Measurements from ENCODE around the gene EFNA5.

The EFNA5 gene

GRCh38 chr5:107601076-107601475 lies 69.7 kb downstream of the EFNA5 start:
- no peak for DNase-seq

GRCh38 chr5:107598958-107599357 lies 71.8 kb downstream of the EFNA5 start:
- DNase-seq = no peak

- no peak for DNase-seq
Observed at GRCh38 chr5:107597803-107598202, 72.9 kb downstream of the EFNA5 start.

GRCh38 chr5:107597247-107597646 lies 73.5 kb downstream of the EFNA5 start:
- no peak for DNase-seq

- DNase-seq = no peak
Observed at GRCh38 chr5:107594253-107595045, 76.3 kb downstream of the EFNA5 start.

GRCh38 chr5:107593009-107593408 lies 77.7 kb downstream of the EFNA5 start:
- no peak for DNase-seq

GRCh38 chr5:107592515-107592914 lies 78.2 kb downstream of the EFNA5 start:
- DNase-seq = no peak

GRCh38 chr5:107590686-107591085 lies 80.1 kb downstream of the EFNA5 start:
- no peak for DNase-seq

GRCh38 chr5:107589520-107590193 lies 81.1 kb downstream of the EFNA5 start:
- DNase-seq = no peak

GRCh38 chr5:107582625-107583024 lies 88.1 kb downstream of the EFNA5 start:
- DNase-seq = no peak

- no peak for DNase-seq
Observed at GRCh38 chr5:107580889-107581820, 89.6 kb downstream of the EFNA5 start.

GRCh38 chr5:107578051-107578635 lies 92.6 kb downstream of the EFNA5 start:
- DNase-seq = no peak

- DNase-seq = no peak
Observed at GRCh38 chr5:107577394-107577950, 93.3 kb downstream of the EFNA5 start.

- no peak for DNase-seq
Observed at GRCh38 chr5:107576736-107577393, 93.9 kb downstream of the EFNA5 start.

- DNase-seq = no peak
Observed at GRCh38 chr5:107576155-107576554, 94.6 kb downstream of the EFNA5 start.

- DNase-seq = no peak
Observed at GRCh38 chr5:107574287-107574686, 96.5 kb downstream of the EFNA5 start.

- no peak for DNase-seq
Observed at GRCh38 chr5:107572715-107573368, 97.9 kb downstream of the EFNA5 start.

- DNase-seq = peak; percentile 64 to 65
Observed at GRCh38 chr5:107571621-107572536, 98.9 kb downstream of the EFNA5 start.

GRCh38 chr5:107570805-107571531 lies 99.8 kb downstream of the EFNA5 start:
- DNase-seq = no peak

- DNase-seq = no peak
Observed at GRCh38 chr5:107570181-107570580, 100.6 kb downstream of the EFNA5 start.
